HG03378 (cell line): ENCODE data around the gene OASL.

Experiments
- ATAC-seq: cut with Tn5 transposase; IDR thresholded peaks from one replicate; pipeline ENCODE4 v1.9.1; 2021; ENCODE audit warnings: mild to moderate bottlenecking, moderate library complexity; ENCODE audit not compliant: unreplicated experiment

Gene OASL

DNA sequence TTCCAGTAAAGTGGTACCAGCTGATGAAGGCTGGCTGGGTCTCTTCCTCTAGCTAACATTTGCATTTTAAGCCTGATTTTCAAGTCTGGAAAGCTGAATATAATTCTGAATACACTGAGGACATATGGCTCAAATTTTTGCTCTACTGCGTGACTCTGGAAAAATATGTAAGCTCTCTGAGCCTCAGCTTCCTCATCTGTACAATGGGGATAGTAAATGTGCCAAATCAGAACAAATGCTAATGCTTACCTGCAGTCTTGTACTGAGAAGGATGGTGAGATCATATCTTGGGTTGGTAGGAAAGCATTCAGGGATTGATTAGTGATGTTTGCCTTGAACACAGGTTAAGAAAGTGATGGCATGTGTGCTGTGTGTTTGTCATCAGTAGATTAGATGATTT lies 46.1 kb downstream of the OASL start:
- no peak for ATAC-seq

DNA sequence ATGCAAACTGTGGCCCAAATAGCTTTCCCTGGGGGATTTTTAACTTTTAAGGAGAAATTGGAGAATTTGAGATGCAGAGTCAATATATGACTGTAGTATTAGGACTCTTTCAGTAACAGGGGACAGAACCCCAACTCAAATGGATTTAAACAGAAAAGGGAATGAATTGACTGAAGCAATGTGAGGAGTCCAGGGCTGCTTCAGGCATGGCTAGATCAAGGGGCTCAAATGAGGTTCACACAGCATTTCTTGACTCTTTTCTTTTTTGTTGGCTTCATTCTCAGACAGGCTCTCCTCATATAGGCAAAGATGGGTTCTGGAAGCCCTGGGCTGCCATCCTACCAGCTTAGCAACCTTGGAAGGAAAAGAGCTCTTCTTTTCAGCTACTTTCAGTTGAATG lies 47.1 kb downstream of the OASL start:
- no peak for ATAC-seq

GRCh38 chr12:120990487-120991055 lies 48.5 kb downstream of the OASL start:
- no peak for ATAC-seq

DNA sequence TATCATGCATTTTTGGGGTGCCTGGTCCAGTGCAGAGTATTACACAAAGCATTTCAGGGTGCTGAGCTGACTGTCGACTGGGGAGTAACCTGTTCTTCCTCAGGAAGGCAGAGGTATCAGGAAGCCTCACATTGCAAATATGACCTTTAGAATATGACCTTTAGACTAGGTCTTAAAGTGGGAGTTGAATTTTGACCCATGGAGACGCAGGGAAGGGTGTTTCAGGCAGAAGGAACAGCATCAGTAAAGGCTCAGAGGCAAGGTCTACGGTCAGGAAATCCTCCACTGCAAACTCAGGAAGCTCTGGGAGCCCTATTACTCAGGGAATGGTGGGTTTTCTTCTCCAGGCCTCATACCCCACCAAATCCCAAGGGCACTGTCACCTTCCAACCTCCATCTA lies 49.4 kb downstream of the OASL start:
- no peak for ATAC-seq

DNA sequence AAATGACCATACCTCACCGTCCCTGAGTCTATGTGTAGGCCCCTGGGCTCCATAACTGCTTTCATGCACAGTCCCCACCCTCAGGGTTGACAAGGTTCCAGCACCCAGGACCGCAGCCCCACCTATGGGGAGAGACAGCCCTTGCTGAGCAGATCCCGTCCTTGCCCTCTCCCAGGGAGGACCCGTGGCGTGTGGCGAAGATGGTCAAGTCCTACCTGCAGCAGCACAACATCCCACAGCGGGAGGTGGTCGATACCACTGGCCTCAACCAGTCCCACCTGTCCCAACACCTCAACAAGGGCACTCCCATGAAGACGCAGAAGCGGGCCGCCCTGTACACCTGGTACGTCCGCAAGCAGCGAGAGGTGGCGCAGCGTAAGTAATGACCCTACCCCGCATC lies 50.4 kb downstream of the OASL start:
- no peak for ATAC-seq

DNA sequence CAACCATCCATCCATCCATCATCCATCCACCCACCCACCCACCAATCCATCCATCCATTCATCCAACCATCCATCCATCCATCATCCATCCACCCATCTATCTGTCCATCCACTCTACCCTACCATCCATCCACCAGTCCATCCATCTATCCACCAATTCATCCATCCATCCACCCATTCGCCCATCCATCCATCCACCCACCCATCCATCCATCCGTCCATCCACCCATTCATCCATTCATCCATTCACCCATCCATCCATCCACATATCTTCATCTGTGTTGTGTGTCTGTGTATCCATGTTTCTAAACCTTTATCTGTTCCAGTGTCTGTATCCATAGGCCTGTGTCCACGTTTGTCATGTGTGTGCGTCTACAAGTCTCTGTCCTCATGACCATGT lies 50.8 kb downstream of the OASL start:
- no peak for ATAC-seq

- ATAC-seq = no peak
These were observed 54.6 kb downstream of the OASL start for GRCh38 chr12:120984351-120984898.

GRCh38 chr12:120983759-120984158 lies 55.3 kb downstream of the OASL start:
- no peak for ATAC-seq

GRCh38 chr12:120982659-120983058 lies 56.4 kb downstream of the OASL start:
- no peak for ATAC-seq

GRCh38 chr12:120981407-120981941 lies 57.6 kb downstream of the OASL start:
- no peak for ATAC-seq

DNA sequence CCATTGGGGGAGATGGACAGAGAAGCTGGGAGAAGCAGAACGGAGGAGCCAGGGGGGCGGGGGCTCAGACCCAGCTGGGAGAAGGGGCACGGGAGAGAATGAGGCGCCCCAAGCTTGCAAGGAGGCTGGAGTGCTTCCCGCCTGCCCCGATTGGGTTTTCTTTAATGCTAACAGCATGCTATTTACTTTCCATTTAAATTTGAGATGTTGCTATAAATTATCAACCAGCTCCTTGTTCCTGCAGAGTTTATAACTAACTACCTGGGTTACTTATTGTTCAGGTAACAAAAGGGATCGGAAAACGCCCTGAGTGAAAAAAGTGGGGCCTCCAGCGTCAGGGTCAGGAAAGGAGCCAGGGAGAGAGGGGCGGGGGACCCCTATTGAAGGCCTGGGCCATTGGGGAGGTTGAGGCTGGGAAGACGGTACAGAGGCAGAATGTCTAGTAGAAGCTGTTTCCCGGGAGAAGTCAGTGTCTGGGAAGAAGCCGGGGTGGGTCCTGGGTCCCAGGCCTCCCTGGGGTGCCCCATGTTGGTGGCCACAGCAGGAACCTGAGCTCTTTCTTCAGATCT lies 58.2 kb downstream of the OASL start:
- ATAC-seq = no peak

- ATAC-seq = no peak
These were observed 59.0 kb downstream of the OASL start for GRCh38 chr12:120979862-120980696.

- ATAC-seq = no peak
These were observed 59.7 kb downstream of the OASL start for GRCh38 chr12:120979220-120979861.

- no peak for ATAC-seq
These were observed 60.5 kb downstream of the OASL start, which contains the start of gene HNF1A for GRCh38 chr12:120978296-120979219. TSS of gene HNF1A (plus strand) at chr12:120978543. CDS start at chr12:120978769, 226 bp downstream.

- ATAC-seq = no peak
These were observed 61.3 kb downstream of the OASL start for GRCh38 chr12:120977531-120978295.

- no peak for ATAC-seq
These were observed 66.0 kb downstream of the OASL start for GRCh38 chr12:120972870-120973543.

DNA sequence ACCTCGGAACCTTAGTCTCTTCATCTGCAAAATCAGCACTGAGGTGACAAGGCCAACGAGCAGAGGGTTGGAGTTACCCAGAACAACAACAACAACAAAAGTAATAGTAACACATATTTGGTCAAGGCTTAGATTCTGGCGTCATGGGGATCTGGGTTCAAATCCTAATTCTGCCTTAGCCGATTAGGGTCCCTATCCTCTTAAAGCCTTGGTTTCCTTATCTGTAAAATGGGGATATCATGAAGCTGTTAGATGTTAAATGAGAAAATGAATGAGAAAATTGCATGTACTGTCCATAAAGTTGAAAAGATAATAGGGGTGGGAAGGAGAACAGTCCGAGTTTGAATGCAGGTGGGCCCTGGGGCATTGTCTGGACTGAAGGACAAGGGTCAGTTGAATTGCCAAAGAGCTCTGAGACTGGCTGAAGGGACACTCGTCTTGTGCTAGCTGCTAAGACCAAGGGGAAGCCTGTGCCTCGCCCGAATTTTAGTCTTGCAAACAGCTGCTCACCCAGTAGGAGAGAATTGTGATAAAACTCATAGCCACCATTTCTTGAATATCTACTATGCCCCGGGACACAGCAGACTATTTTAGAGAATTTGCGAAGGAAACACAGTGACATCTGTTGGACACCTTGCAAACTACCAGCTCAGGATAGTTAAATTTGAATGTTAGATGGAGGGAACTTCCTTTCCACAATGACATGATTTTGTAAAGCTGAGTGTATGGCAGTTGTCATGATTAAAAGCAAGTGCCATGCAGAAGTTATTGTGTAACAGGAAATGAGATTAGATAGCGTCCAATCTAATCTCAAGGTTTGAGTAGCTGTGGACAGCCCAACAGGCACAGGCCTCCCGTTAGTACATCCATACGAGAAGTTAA lies 67.5 kb downstream of the OASL start:
- no peak for ATAC-seq

DNA sequence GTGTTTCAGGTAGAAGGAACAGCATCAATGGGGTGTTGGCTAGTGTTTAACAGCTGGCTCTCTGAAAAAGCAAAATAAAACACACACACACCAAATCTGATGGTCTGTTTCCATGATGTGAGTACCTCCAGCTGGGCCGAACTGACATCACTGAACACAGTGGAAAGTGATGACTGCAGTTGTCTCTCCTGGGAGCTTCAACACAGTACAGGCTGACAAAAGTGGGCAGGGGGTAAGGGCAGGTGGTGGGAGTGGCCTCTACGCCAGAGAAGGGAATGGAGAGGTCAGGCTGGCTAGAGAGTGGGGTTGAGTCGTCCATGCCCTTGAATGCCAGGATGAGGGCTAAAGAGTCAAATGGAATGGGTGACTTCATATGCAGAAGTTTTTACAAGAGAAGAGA lies 68.7 kb downstream of the OASL start:
- ATAC-seq = no peak
